ENCODE data around the gene NTHL1. TPM values are rescaled to one million over a fixed set of nuclear protein-coding genes. Genes with fewer than 3 reads are reported as not detected.

Gene NTHL1
- total RNA-seq, 1 experiment from 2014 or later, result 51.6 TPM

- H3K36me3 ChIP-seq (ENCODE audit: insufficient read depth, low read length, poor library complexity, severe bottlenecking), result peaks cover 31% of the 10 kb centered on the region
- no peak overlapping the region for H3K4me3 ChIP-seq (ENCODE audit: low read depth, low read length, poor library complexity, severe bottlenecking)
- no peak for DNase-seq (ENCODE audit: low spot score)
- H3K9me3 ChIP-seq (ENCODE audit: low read depth, low read length, poor library complexity, severe bottlenecking), result no peaks in the 10 kb centered on the region
- ChIA-PET CTCF (interaction anchor here (1.6 kb wide), 1 partner anchor 55 kb away, joined by 4 read pairs; no protein-coding TSS in a partner anchor), POLR2A (ENCODE audit: low non-redundant PET) (no interaction called here)
- TF ChIP-seq EZH2 (IDR thresholded peaks at IDR 0.05; ENCODE audit: borderline replicate concordance, low read depth, low read length, poor library complexity, severe bottlenecking) (no peak), CTCF (conservative IDR thresholded peaks at IDR 0.05; ENCODE audit: low read depth, low read length) (no peak)
- BruUV-seq (replicated peaks), result no TSS peak
- no peaks in the 10 kb centered on the region for H3K4me1 ChIP-seq (ENCODE audit: insufficient read depth, low read length, poor library complexity, severe bottlenecking)
- no peak overlapping the region for H3K27ac ChIP-seq (ENCODE audit: low read depth, low read length, poor library complexity, severe bottlenecking)
- intact Hi-C loops (cut with micrococcal nuclease; ENCODE audit: unreplicated experiment), result no loop called here
- no peaks in the 10 kb centered on the region for H3K27me3 ChIP-seq (replicated peaks; ENCODE audit: insufficient read depth, low read depth, low read length, poor library complexity)
These were observed 38.0 kb upstream of the NTHL1 start for GRCh38 chr16:2085669-2086068.

GRCh38 chr16:2084895-2085625, 37.4 kb upstream of the NTHL1 start:
- DNase-seq (ENCODE audit: low spot score), result no peak
- TF ChIP-seq EZH2 (IDR thresholded peaks at IDR 0.05; ENCODE audit: borderline replicate concordance, low read depth, low read length, poor library complexity, severe bottlenecking) (no peak), CTCF (conservative IDR thresholded peaks at IDR 0.05; ENCODE audit: low read depth, low read length) (no peak)
- CTCF ChIA-PET, result interaction anchor here (1.6 kb wide), 1 partner anchor 55 kb away, joined by 4 read pairs; no protein-coding TSS in a partner anchor
- no peaks in the 10 kb centered on the region for H3K4me1 ChIP-seq (ENCODE audit: insufficient read depth, low read length, poor library complexity, severe bottlenecking)
- POLR2A ChIA-PET (ENCODE audit: low non-redundant PET), result no interaction called here
- no peaks in the 10 kb centered on the region for H3K9me3 ChIP-seq (ENCODE audit: low read depth, low read length, poor library complexity, severe bottlenecking)
- no peak overlapping the region for H3K4me3 ChIP-seq (ENCODE audit: low read depth, low read length, poor library complexity, severe bottlenecking)
- H3K27me3 ChIP-seq (replicated peaks; ENCODE audit: insufficient read depth, low read depth, low read length, poor library complexity), result no peaks in the 10 kb centered on the region
- H3K27ac ChIP-seq (ENCODE audit: low read depth, low read length, poor library complexity, severe bottlenecking), result no peak overlapping the region
- peaks cover 26% of the 10 kb centered on the region for H3K36me3 ChIP-seq (ENCODE audit: insufficient read depth, low read length, poor library complexity, severe bottlenecking)
- BruUV-seq (replicated peaks), result no TSS peak
- intact Hi-C loops (cut with micrococcal nuclease; ENCODE audit: unreplicated experiment), result no loop called here

- BruUV-seq (replicated peaks), result no TSS peak
- H3K4me1 ChIP-seq (ENCODE audit: insufficient read depth, low read length, poor library complexity, severe bottlenecking), result no peaks in the 10 kb centered on the region
- H3K36me3 ChIP-seq (ENCODE audit: insufficient read depth, low read length, poor library complexity, severe bottlenecking), result peaks cover 20% of the 10 kb centered on the region
- CTCF ChIA-PET, result no interaction called here
- POLR2A ChIA-PET (ENCODE audit: low non-redundant PET), result no interaction called here
- intact Hi-C loops (cut with micrococcal nuclease; ENCODE audit: unreplicated experiment), result no loop called here
- H3K27ac ChIP-seq (ENCODE audit: low read depth, low read length, poor library complexity, severe bottlenecking), result no peak overlapping the region
- no peak for DNase-seq (ENCODE audit: low spot score)
- no peaks in the 10 kb centered on the region for H3K9me3 ChIP-seq (ENCODE audit: low read depth, low read length, poor library complexity, severe bottlenecking)
- H3K27me3 ChIP-seq (replicated peaks; ENCODE audit: insufficient read depth, low read depth, low read length, poor library complexity), result no peaks in the 10 kb centered on the region
- no peak for TF ChIP-seq CTCF (conservative IDR thresholded peaks at IDR 0.05; ENCODE audit: low read depth, low read length)
- TF ChIP-seq EZH2 (IDR thresholded peaks at IDR 0.05; ENCODE audit: borderline replicate concordance, low read depth, low read length, poor library complexity, severe bottlenecking), result no peak
- no peak overlapping the region for H3K4me3 ChIP-seq (ENCODE audit: low read depth, low read length, poor library complexity, severe bottlenecking)
These were observed 36.5 kb upstream of the NTHL1 start for GRCh38 chr16:2083876-2084780.
